GM19043 (cell line): Measurements from ENCODE around the gene KLF2.
"Not testable (repeated sequence)": the region's sequence is repeated elsewhere in the genome, so short reads cannot be mapped to it uniquely, and the experiment has no call there.

Experiments
- ATAC-seq: cut with Tn5 transposase; IDR thresholded peaks from one replicate; pipeline ENCODE4 v1.9.1; 2021; ENCODE audit warnings: low read depth; ENCODE audit not compliant: unreplicated experiment

Gene KLF2

DNA sequence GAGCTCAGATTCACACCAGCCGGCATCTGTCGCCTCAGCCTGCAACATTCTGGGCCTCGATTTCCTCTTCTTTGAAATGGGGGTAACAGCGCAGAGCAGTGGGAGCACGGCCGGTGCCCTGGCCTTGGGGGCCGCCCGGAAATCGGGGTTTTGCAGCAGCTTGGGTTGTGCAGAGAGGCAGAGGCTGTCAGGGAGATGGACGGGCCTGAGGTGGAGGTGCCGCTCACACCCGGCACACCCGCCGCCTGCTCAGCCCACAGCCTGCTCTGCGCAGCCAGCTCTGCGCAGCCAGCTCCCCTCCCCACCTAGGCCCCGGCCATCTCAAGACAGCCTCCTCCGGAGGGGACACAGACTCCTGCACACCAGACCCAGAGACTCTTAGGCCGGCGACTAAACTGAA is 10.6 kb downstream of the KLF2 start:
- no peak for ATAC-seq

GRCh38 chr19:16336571-16336970 is 11.9 kb downstream of the KLF2 start:
- no peak for ATAC-seq

GRCh38 chr19:16337809-16338469 is 13.3 kb downstream of the KLF2 start:
- ATAC-seq, result no peak

GRCh38 chr19:16338470-16339360 is 14.1 kb downstream of the KLF2 start:
- no peak for ATAC-seq

GRCh38 chr19:16339361-16339725 is 14.7 kb downstream of the KLF2 start:
- ATAC-seq, result no peak

GRCh38 chr19:16340092-16340491 is 15.5 kb downstream of the KLF2 start:
- no peak for ATAC-seq

GRCh38 chr19:16340654-16341053 is 16.0 kb downstream of the KLF2 start:
- no peak for ATAC-seq

GRCh38 chr19:16342002-16342715 is 17.5 kb downstream of the KLF2 start:
- ATAC-seq, result no peak

- no peak for ATAC-seq
Measured at GRCh38 chr19:16343156-16343555, 18.5 kb downstream of the KLF2 start.

- ATAC-seq, result no peak
Measured at GRCh38 chr19:16345457-16345856, 20.8 kb downstream of the KLF2 start.

GRCh38 chr19:16347099-16347498 is 22.5 kb downstream of the KLF2 start:
- ATAC-seq, result not testable (repeated sequence)

- no peak for ATAC-seq
Measured at GRCh38 chr19:16347706-16348105, 23.1 kb downstream of the KLF2 start.

- no peak for ATAC-seq
Measured at GRCh38 chr19:16349551-16350152, 25.0 kb downstream of the KLF2 start.

DNA sequence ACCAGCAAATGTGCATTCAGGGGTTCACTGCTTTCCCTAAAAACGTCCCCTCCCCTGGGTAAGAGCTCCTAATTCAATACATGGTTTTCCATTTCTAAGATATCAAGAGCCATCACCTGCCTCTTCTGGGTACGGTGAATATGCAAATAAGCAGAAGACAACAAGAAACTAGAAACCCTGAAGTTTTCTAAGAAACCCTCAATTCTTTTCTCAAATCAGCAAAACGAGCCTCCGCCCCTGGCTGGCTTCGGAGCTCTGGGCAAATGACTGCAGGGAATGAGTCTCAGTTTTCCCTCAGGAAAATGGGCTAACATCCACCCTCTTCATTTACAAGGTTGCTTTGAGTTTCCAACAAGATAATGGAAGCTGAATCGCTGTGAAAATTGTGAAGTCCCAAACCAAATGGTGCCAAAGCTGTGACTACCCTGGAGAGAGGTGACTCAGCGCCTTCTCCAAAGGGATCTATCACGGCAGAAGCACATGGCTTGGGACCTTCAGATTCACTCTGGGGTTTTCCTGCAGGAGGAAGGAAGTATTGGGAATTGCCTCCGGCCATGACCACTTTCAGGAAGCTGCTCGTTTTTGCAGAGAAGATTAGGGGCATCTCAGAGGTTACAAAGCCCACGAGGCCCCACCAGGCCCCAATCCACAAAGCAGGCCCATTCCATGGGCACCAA is 26.6 kb downstream of the KLF2 start:
- no peak for ATAC-seq

- no peak for ATAC-seq
Measured at GRCh38 chr19:16355293-16356043, 30.8 kb downstream of the KLF2 start.

DNA sequence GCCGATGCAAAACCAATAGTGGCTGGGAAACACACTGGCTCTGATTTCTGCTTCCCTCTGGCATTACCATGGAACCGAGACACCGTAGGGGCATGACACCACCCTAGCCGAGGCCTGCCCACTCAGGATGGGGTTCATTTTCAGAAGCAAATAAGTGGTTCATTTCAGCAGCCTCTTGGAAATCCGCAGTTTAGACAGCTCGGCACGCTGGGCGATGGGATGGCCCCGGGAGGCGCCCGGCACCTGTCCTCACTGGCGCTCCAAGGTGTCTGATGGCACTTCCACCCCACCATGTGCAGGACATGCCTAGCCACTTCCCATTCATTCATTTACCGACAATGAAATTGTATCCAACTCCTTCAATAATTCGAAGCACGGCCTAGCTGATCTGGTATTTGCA is 33.8 kb downstream of the KLF2 start:
- ATAC-seq, result no peak

DNA sequence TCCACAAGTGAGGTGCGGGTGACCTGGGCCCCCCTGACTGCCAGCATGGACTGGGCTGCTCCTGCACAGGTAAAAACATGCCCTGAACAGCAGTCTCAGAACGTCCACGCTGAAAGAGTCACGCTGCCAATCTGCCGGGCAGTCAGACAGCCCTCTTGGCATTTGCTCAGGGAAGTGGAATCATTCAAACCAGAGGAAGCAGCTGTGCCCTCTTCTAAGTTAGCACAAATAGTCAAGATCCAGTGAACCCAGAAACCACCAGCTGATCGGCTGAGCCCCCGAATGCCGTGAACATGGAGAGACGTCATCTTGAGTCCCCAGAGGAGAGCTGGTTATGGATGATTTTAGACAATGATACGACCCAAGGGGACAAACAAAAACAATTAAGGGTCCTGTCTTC is 34.4 kb downstream of the KLF2 start:
- no peak for ATAC-seq

DNA sequence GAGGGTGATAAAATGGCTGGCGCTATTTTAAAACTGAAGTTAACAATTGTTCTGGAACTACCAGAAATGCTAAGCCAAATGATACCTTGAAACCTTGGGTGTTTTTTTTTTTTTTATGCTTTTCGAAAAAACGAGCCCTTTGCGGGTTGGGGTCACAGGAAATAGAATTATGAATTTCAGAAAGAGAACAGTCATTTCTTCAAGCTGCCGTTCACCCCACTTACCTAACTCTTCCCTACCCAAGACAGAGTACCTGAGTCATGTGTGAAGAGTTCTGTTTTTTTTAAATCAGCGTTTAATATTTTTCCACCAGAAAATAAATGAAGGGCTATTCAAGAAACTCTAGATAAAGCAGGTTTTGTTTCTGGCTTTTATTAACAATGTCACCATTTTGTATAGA is 35.3 kb downstream of the KLF2 start:
- no peak for ATAC-seq

GRCh38 chr19:16360738-16361137 is 36.1 kb downstream of the KLF2 start:
- no peak for ATAC-seq

DNA sequence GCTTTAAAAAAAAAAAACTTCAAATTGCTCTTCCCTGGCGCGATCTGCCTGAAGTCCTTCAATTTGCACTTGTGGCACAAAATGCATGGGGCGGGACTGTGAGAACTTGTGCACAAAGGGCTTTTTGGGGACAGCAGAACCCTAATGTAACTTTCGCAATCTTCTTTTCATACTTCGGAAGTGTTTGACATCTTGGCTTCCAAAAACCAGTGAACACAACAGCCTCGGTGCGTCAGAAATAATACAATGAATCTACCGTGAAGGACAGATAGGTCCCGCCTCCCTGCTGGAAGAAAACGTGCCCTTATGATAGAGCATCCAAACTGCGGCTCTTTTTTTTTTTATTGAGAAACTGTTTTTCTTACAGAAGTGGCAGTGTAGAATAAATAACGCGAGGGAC is 36.6 kb downstream of the KLF2 start:
- ATAC-seq, result no peak
